ENCODE measurements around the gene RNASEH1. TPM values are rescaled to one million over a fixed set of nuclear protein-coding genes. Genes with fewer than 3 reads are reported as not detected.

The RNASEH1 gene
- total and polyA plus RNA-seq, 2 experiments from 2014 or later = 33.2 to 40.7 TPM

DNA sequence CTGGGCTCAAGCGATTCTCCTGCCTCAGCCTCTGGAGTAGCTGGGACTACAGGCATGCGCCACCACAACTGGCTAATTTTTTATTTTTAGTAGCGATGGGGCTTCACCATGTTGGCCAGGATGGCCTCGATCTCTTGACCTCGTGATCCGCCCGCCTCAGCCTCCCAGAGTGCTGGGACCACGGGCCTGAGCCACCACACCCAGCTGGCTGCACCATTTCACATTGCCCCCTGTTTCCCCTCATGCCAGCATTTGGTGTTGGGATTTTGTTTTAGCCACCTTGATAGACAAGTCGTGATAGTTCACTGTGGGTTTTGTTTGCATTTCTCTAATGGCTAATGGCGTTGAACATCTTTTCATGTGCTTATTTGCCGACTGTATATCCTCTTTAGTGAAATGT lies 31.0 kb upstream of the RNASEH1 start (continued):
- TF ChIP-seq JUNB (IDR thresholded peaks at IDR 0.05; ENCODE audit: unreplicated experiment) = no peak

DNA sequence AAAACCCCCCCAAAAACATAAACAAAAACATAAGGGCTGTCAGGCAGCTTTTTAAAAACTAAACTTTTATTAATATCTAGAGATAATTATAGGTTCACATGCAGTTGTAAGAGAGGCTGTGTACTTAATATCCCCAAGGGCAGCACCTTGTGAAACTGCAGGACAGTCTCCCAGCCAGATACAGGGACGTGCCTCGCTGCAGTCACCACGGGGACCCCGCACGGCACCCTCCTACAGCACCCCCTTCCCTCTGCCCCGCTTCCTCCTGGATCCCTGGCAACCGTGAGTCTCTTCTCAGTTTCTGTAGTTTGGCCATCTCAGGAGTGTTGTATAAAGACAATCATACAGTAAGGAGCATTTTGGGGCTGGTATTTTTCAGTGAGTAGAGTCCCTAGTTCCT lies 30.0 kb upstream of the RNASEH1 start:
- ATAC-seq (no peak), DNase-seq (ENCODE audit: low spot score) (no peak)
- Mint-ChIP-seq H3K27ac (0 out of 2 replicates have a peak overlapping the region, but pooled peaks have one; percentile 23), H3K9me3 (peaks cover 15% of the 10 kb centered on the region), H3K36me3 (ENCODE audit: low read depth) (peaks cover 36% of the 10 kb centered on the region), H3K27me3 (ENCODE audit: insufficient read depth, low read depth, poor library complexity) (no peaks in the 10 kb centered on the region), H3K4me3 (no peak overlapping the region), H3K4me1 (no peaks in the 10 kb centered on the region)
- H3K36me3 ChIP-seq (ENCODE audit: insufficient read depth) = peaks cover 7% of the 10 kb centered on the region; the same call in 1 of the 2 replicates
- H2AFZ ChIP-seq = no peak overlapping the region
- H3K4me1 ChIP-seq (ENCODE audit: insufficient read depth) = no peaks in the 10 kb centered on the region
- no peaks in the 10 kb centered on the region for H3K27me3 ChIP-seq (ENCODE audit: insufficient read depth)
- no peaks in the 10 kb centered on the region for H3F3A ChIP-seq (replicated peaks; ENCODE audit: low read depth)
- H3K27ac ChIP-seq (ENCODE audit: low read depth) = no peak overlapping the region
- H3K4me3 ChIP-seq = no peak overlapping the region
- H3K79me2 ChIP-seq (replicated peaks; ENCODE audit: insufficient read depth) = no peaks in the 10 kb centered on the region
- H3K4me2 ChIP-seq = no peak overlapping the region
- TF ChIP-seq ZNF331 (CRISPR knock-in tag; IDR thresholded peaks at IDR 0.05; ENCODE audit: low read depth) (no peak), REST (IDR thresholded peaks at IDR 0.05; ENCODE audit: unreplicated experiment) (no peak), POLR2AphosphoS5 (IDR thresholded peaks at IDR 0.05; ENCODE audit: low read depth) (no peak), NANOG (IDR thresholded peaks at IDR 0.05; ENCODE audit: borderline replicate concordance) (no peak), EZH2 (IDR thresholded peaks at IDR 0.05; ENCODE audit: low read depth, unreplicated experiment) (no peak), CTCF (conservative IDR thresholded peaks at IDR 0.05; ENCODE audit: low read depth in 2 of 2) (no peak), ZNF462 (CRISPR knock-in tag; IDR thresholded peaks at IDR 0.05) (no peak), EZH2phosphoT487 (IDR thresholded peaks at IDR 0.05; ENCODE audit: unreplicated experiment) (no peak), STAT1 (IDR thresholded peaks at IDR 0.05; ENCODE audit: unreplicated experiment) (no peak), CREB1 (CRISPR knock-in tag; IDR thresholded peaks at IDR 0.05; ENCODE audit: low read depth) (no peak), JUNB (IDR thresholded peaks at IDR 0.05; ENCODE audit: unreplicated experiment) (no peak), ZNF114 (CRISPR knock-in tag; IDR thresholded peaks at IDR 0.05) (no peak)
- TF ChIP-seq, protein P1, sequence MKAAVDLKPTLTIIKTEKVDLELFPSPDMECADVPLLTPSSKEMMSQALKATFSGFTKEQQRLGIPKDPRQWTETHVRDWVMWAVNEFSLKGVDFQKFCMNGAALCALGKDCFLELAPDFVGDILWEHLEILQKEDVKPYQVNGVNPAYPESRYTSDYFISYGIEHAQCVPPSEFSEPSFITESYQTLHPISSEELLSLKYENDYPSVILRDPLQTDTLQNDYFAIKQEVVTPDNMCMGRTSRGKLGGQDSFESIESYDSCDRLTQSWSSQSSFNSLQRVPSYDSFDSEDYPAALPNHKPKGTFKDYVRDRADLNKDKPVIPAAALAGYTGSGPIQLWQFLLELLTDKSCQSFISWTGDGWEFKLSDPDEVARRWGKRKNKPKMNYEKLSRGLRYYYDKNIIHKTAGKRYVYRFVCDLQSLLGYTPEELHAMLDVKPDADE (IDR thresholded peaks at IDR 0.05) = no peak
- H4K20me1 ChIP-seq (replicated peaks; ENCODE audit: insufficient read depth) = peaks cover 8% of the 10 kb centered on the region; the same call in 1 of the 2 replicates
- H3K9me2 ChIP-seq (ENCODE audit: insufficient read depth) = no peaks in the 10 kb centered on the region

Measured in GM23338 (cell line).